SW480 (cell line): ENCODE measurements around the gene SLC27A3.
"Not testable (repeated sequence)": the region's sequence is repeated elsewhere in the genome, so short reads cannot be mapped to it uniquely, and the experiment has no call there.

Experiments used
- DNase-seq: peaks from one replicate; pipeline ENCODE4 v3.0.0-alpha.2; 2016; ENCODE audit warnings: low spot score

Gene SLC27A3

GRCh38 chr1:153763365-153764225 is 11.6 kb upstream of the SLC27A3 start:
- DNase-seq: no peak

DNA sequence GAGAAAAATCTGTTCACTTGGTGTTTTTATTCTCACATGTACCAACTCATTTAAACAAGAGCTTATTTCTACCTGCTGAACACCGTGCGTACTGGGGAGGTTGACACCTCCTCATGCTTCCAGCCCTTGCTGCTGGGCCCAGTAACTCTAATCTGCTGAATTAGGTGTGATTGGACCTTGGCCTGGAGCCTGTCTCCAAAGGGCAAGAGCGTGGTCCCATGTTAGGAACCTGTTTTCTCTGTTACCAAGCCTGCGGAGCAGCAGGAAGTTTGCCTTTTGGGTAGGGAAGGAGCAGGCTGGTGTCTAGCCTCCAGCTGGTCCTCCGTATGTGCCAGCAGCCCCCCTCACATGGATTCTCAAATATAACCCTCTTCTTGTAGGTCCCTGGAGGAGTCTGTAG is 10.9 kb upstream of the SLC27A3 start:
- DNase-seq: no peak

DNA sequence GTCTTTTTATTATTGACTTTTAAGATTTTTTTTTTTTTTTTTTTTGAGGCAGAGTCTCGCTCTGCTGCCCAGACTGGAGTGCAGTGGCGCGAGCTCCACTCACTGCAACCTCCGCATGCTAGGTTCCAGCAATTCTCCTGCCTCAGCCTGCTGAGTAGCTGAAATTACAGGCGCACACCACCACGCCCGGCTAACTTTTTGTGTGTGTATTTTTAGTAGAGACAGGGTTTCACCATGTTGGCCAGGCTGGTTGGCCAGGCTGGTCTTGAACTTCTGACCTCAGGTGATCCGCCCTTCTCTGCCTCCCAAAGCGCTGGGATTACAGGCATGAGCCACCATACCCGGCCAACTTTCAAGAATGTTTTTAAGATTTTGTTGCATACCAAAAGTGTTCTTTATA is 8.5 kb upstream of the SLC27A3 start:
- not testable (repeated sequence) for DNase-seq

DNA sequence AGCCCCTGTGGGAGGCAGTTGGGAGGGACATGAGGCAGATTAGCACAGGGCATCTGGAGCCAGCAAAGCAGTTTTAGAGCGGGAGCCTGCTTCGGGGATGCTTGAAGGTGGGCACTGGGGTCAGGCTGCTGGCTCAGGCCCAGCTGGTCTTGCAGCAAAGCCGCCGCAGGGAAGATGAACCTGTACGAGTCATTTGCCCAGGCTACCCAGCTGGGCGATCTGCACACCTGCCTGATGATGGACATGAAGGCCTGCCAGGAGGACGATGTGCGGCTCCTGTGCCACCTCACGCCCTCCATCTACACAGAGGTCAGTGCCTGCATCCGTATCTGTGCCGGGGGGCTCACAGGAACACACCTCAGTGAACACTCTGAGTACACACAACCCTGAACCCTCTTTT is 7.7 kb upstream of the SLC27A3 start:
- DNase-seq: no peak

- no peak for DNase-seq
Observed at GRCh38 chr1:153768316-153769181, 6.7 kb upstream of the SLC27A3 start.

DNA sequence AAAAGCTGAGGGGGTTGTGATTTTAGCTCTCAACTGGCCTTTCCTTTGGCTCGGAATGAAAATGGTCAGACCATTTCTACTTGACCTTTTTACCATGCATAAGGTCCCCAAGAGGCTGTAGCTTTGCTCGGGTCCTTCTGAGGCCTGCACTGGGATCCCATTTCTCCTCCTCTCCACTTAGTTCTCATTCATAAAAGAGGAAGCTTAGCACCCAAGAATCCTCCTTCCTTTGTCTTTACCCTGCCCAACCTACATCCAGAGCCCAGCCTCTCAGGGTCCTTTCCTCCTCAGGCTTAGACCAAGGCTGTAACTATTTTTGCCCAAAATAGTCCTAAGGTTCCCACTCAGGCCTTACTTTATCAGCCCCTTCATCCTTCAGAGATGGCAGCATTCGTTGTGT is 6.0 kb upstream of the SLC27A3 start:
- no peak for DNase-seq

GRCh38 chr1:153770797-153771196 is 4.4 kb upstream of the SLC27A3 start:
- no peak for DNase-seq

DNA sequence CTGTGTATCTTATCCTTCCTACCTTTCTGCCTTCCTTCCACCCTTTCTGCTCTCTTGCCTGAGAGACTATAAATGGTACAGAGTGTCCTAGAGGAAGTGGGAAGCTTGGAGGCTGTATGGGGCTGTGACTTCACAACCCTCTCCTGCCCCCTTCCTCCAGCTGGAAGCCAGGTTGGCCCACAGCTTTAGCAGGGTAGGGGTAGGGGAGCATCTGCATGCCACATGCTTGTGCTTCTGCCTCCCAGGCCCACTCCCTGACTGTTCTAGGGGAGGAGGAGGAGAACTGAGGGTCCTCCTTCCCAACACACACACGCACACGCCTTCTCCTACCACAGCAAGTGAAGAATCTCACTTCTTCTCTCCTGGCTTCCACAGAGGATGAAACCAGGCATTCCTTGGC is 3.9 kb upstream of the SLC27A3 start:
- DNase-seq: no peak

GRCh38 chr1:153771841-153772593 is 3.2 kb upstream of the SLC27A3 start:
- no peak for DNase-seq

- no peak for DNase-seq
Observed at GRCh38 chr1:153773096-153773921, 1.9 kb upstream of the SLC27A3 start.

DNA sequence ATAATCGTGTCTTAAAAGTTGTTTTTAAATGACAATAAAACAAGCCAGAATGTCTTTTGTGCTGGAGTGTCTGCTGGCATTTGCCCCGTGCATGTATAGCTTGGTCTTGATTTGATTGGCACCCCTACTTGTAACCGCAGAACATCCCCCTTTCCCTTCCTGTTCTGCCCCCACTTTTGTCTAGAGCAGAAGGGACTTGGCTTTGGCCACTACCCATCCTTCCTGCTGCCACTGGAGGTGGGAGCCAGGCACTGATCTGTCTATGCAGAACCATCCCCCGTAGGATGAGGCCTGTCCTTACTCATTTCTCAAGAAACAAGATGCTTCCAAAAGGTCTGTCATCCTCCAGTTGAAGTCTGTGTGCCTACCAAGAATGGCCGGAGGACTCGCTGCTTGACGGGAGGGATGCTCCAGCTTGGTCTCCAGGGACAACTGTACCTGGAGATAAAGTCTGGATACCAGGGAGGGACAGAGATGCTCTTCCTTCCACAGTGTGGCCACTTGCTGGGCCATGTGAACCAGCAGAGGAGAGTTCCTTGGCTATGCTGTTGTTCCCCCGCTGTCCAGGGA is 1.1 kb upstream of the SLC27A3 start:
- DNase-seq: no peak

DNA sequence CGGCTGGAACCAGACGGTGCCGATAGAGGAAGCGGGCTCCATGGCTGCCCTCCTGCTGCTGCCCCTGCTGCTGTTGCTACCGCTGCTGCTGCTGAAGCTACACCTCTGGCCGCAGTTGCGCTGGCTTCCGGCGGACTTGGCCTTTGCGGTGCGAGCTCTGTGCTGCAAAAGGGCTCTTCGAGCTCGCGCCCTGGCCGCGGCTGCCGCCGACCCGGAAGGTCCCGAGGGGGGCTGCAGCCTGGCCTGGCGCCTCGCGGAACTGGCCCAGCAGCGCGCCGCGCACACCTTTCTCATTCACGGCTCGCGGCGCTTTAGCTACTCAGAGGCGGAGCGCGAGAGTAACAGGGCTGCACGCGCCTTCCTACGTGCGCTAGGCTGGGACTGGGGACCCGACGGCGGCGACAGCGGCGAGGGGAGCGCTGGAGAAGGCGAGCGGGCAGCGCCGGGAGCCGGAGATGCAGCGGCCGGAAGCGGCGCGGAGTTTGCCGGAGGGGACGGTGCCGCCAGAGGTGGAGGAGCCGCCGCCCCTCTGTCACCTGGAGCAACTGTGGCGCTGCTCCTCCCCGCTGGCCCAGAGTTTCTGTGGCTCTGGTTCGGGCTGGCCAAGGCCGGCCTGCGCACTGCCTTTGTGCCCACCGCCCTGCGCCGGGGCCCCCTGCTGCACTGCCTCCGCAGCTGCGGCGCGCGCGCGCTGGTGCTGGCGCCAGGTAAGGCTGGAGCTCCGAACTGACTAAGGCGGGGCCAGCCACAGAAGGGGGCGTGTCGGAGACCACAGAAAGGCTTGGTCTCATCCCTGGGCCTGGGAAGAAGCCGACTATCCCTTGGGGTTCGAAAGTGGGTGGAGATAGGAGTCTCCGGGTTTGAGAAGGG is 486 bp downstream of the SLC27A3 start:
- DNase-seq: peak; percentile 72

DNA sequence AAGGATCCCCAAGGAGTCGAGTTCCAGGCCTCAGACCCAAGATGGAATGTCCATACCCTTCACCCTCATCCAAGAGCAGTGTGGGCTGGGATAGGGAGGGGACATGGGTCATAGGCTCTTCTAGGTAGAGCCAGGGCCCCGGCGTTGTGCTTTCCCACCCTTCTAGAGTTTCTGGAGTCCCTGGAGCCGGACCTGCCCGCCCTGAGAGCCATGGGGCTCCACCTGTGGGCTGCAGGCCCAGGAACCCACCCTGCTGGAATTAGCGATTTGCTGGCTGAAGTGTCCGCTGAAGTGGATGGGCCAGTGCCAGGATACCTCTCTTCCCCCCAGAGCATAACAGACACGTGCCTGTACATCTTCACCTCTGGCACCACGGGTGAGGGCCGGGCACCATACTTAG is 1.1 kb downstream of the SLC27A3 start:
- DNase-seq: no peak

DNA sequence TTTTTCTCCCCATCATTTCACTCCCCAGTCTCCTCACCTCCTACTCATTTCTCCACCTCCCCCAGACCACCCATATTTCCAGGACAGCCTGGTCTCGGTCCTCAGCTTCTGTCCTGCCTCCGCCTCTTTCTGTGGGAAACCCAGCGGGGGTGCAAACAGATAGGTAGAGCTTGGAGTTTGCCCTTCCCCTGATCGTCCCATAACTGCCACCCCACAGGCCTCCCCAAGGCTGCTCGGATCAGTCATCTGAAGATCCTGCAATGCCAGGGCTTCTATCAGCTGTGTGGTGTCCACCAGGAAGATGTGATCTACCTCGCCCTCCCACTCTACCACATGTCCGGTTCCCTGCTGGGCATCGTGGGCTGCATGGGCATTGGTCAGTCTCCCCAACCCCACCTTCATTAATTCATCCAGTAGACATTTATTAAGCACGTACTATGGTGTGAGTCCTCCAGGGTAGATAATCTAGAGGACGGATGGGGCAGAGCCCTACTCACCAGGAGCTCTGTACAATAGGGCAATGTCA is 1.7 kb downstream of the SLC27A3 start:
- DNase-seq: no peak

DNA sequence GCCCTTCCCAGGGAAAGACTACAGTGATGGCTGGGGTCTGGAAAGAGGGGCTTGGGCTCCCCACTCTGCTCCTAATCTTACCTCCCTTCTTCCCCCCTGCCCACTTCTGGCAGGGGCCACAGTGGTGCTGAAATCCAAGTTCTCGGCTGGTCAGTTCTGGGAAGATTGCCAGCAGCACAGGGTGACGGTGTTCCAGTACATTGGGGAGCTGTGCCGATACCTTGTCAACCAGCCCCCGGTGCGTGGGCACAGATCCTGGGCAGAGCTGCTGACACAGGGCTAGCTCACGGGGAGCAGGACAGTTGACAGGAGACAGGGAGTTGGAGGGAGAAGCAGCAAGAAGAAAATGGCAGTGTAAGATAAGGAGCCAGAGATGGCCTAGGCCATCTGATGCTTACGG is 2.4 kb downstream of the SLC27A3 start:
- no peak for DNase-seq

DNA sequence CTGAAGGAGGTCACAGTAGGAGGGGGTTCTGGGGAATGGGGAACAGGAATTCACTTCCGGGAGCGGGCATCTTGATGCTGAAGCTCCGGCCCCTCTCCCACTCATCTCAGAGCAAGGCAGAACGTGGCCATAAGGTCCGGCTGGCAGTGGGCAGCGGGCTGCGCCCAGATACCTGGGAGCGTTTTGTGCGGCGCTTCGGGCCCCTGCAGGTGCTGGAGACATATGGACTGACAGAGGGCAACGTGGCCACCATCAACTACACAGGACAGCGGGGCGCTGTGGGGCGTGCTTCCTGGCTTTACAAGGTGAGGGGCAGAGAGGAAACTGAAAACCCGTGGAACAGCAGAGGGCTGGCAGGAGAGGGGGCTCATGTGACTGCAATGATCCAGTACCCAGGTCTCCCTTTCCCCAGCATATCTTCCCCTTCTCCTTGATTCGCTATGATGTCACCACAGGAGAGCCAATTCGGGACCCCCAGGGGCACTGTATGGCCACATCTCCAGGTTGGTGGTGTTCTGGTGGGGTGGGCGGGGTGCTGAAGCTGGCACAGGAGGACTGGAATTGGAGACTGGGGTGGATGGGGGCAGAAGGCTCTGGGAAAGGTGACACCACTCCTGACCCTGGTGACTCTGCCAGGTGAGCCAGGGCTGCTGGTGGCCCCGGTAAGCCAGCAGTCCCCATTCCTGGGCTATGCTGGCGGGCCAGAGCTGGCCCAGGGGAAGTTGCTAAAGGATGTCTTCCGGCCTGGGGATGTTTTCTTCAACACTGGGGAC is 3.0 kb downstream of the SLC27A3 start:
- DNase-seq: no peak

GRCh38 chr1:153778824-153779519 is 3.8 kb downstream of the SLC27A3 start:
- DNase-seq: no peak

- DNase-seq: no peak
Observed at GRCh38 chr1:153779781-153780541, 4.8 kb downstream of the SLC27A3 start.
